NCI-H2171 treated with DMSO at 0.1 percent for 48 hours (cell line): ENCODE results near the gene DOK4.
A peak's percentile ranks its signal among the peaks of the same experiment; 100 is the strongest.
"Not testable (repeated sequence)": the region's sequence is repeated elsewhere in the genome, so short reads cannot be mapped to it uniquely, and the experiment has no call there.

Experiments used
- DNase-seq: peaks from one replicate; lab custom pipeline; 2025; lab: John Stamatoyannopoulos, UW

DOK4 gene

GRCh38 chr16:57501492-57501891, 15.2 kb upstream of the DOK4 start:
- no peak for DNase-seq

GRCh38 chr16:57500578-57501111, 14.4 kb upstream of the DOK4 start:
- no peak for DNase-seq

GRCh38 chr16:57499941-57500340, 13.6 kb upstream of the DOK4 start:
- DNase-seq, result not testable (repeated sequence)

- DNase-seq, result no peak
Observed at GRCh38 chr16:57498031-57498430, 11.7 kb upstream of the DOK4 start.

- DNase-seq, result no peak
Observed at GRCh38 chr16:57497121-57497520, 10.8 kb upstream of the DOK4 start.

GRCh38 chr16:57493767-57494166, 7.5 kb upstream of the DOK4 start:
- no peak for DNase-seq

- no peak for DNase-seq
Observed at GRCh38 chr16:57489229-57489628, 2.9 kb upstream of the DOK4 start.

GRCh38 chr16:57486858-57487834, 853 bp upstream of the DOK4 start:
- no peak for DNase-seq

GRCh38 chr16:57485091-57485915, 990 bp downstream of the DOK4 start:
- no peak for DNase-seq

- no peak for DNase-seq
Observed at GRCh38 chr16:57484515-57485005, 1.7 kb downstream of the DOK4 start.

- DNase-seq, result no peak
Observed at GRCh38 chr16:57483725-57484514, 2.4 kb downstream of the DOK4 start.

- no peak for DNase-seq
Observed at GRCh38 chr16:57482845-57483545, 3.3 kb downstream of the DOK4 start.

- DNase-seq, result no peak
Observed at GRCh38 chr16:57481421-57481820, 4.9 kb downstream of the DOK4 start.

GRCh38 chr16:57480754-57481230, 5.5 kb downstream of the DOK4 start:
- DNase-seq, result peak; percentile 20

- DNase-seq, result no peak
Observed at GRCh38 chr16:57479976-57480753, 6.1 kb downstream of the DOK4 start.

GRCh38 chr16:57479205-57479975, 6.9 kb downstream of the DOK4 start:
- peak; percentile 73 for DNase-seq

- DNase-seq, result no peak
Observed at GRCh38 chr16:57478396-57479204, 7.7 kb downstream of the DOK4 start.

GRCh38 chr16:57477531-57478202, 8.6 kb downstream of the DOK4 start:
- DNase-seq, result peak; percentile 39
